GM08714 (cell line): ENCODE results near the gene NUTM2B.
"Not testable (repeated sequence)": the region's sequence is repeated elsewhere in the genome, so short reads cannot be mapped to it uniquely, and the experiment has no call there.

ENCODE experiments used
- H3K4me3 ChIP-seq: fragments of 200-500 bp; sonication (Bioruptor generic); 2 replicates; pipeline ENCODE4 v1.5.1; 2014; ENCODE audit warnings: mild to moderate bottlenecking, low read length, inconsistent platforms

The NUTM2B gene

GRCh38 chr10:79726620-79727019 lies 23.6 kb downstream of the NUTM2B start:
- H3K4me3 ChIP-seq = not testable (repeated sequence)

GRCh38 chr10:79744844-79745243 lies 41.8 kb downstream of the NUTM2B start:
- H3K4me3 ChIP-seq = not testable (repeated sequence)

DNA sequence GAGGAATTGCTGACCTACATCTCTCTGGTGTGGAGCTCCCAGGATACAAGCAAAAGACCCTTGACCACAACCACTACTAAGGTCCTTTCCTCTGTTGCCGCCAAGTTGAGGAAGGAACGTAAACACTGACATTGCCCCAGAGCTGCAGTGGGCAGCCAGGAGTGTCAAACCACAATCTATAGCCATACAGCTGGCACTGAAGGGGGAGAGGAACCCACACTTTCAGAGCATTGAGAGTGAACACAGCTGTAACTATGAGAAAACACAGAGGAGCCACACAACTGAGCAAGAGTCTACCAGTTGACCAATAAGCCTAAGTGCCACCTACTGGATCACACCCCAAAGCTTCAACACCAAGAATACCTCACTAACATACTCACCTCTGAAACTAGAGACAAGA lies 45.5 kb downstream of the NUTM2B start:
- not testable (repeated sequence) for H3K4me3 ChIP-seq

DNA sequence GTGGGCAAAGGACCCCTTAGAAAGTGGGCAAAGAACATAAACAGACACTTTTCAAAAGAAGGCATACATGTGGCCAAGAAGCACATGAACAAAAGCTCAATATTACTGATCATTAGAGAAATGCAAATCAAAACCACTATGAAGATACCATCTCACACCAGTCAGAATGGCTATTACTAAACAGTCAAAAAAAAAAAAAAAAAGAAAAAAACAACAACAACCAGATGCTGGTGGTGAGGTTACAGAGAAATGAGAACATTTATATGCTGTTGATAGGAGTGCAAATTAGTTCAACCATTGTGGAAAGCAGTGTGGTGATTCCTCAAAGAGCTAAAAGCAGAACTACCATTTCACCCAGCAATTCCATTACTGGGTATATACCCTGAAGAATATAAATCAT lies 50.6 kb downstream of the NUTM2B start:
- not testable (repeated sequence) for H3K4me3 ChIP-seq

- H3K4me3 ChIP-seq = not testable (repeated sequence)
These were observed 55.4 kb downstream of the NUTM2B start for GRCh38 chr10:79758297-79758993.
